ENCODE measurements around the gene BMPR1A. TPM values are rescaled to one million over a fixed set of nuclear protein-coding genes. Genes with fewer than 3 reads are reported as not detected.

BMPR1A gene
- total and polyA plus RNA-seq, 10 of the 15 experiments (the other 5 are each of a cell fraction or from before 2014, with no cell fraction given): 2.3 to 22.7 (median 13.1) TPM

DNA sequence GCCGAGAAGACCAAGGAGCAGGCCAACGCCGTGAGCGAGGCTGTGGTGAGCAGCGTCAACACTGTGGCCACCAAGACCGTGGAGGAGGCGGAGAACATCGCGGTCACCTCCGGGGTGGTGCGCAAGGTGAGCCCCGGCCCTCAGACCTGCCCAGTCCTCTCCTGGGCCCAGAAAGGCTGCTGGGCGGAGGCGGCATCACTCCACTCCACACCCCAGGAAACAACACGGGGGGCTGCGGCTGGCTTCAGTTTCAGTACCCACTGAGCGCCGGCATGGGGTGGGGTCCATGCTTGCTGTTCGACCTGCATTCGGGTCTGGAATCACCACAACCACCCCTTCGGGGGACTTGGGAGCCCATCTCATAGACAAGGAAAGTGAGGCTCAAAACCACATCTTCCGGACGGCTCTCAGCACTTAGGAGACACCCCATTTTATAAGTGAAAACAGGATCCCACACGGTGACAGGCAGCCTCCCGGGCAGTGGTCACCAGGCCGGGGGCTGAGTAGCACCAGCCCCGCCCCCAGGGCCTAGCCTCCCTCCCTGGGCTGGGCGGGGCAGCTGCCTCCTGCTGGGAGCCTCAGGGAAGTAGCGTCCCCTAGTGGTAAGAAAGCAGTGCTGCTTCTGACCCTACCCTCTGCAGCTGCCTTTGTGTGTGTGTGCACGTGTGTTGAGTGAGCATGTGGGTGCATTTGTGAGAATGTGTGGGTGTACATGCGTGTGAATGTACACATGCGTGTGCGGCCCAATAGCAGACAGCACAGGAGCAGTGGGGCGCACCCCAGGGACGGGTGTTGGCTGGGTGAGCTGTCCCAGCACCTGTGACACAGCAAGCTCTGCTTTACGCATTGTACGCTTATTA is 203.8 kb downstream of the BMPR1A start (continued):
- TF ChIP-seq TCF12 (IDR thresholded peaks at IDR 0.05; ENCODE audit: low read depth, low read length): peak; percentile 90
- TF ChIP-seq ZSCAN29 (IDR thresholded peaks at IDR 0.05): no peak
- TF ChIP-seq SREBF1 (IDR thresholded peaks at IDR 0.05; ENCODE audit: low read length): no peak
- peak; percentile 72 for TF ChIP-seq RAD21 (IDR thresholded peaks at IDR 0.05; ENCODE audit: insufficient read depth, low read depth, low read length)
- no peak for TF ChIP-seq ZNF217 (IDR thresholded peaks at IDR 0.05)
- no peak for TF ChIP-seq CHD1 (IDR thresholded peaks at IDR 0.05; ENCODE audit: low read depth, low read length)
- no peak for TF ChIP-seq EZH2 (IDR thresholded peaks at IDR 0.05; ENCODE audit: borderline replicate concordance, control insufficient read depth, low read depth, low read length)
- peak; percentile 67; the same call in 1 of the 2 replicates for TF ChIP-seq SMARCA5 (IDR thresholded peaks at IDR 0.05)
- TF ChIP-seq, protein P1, sequence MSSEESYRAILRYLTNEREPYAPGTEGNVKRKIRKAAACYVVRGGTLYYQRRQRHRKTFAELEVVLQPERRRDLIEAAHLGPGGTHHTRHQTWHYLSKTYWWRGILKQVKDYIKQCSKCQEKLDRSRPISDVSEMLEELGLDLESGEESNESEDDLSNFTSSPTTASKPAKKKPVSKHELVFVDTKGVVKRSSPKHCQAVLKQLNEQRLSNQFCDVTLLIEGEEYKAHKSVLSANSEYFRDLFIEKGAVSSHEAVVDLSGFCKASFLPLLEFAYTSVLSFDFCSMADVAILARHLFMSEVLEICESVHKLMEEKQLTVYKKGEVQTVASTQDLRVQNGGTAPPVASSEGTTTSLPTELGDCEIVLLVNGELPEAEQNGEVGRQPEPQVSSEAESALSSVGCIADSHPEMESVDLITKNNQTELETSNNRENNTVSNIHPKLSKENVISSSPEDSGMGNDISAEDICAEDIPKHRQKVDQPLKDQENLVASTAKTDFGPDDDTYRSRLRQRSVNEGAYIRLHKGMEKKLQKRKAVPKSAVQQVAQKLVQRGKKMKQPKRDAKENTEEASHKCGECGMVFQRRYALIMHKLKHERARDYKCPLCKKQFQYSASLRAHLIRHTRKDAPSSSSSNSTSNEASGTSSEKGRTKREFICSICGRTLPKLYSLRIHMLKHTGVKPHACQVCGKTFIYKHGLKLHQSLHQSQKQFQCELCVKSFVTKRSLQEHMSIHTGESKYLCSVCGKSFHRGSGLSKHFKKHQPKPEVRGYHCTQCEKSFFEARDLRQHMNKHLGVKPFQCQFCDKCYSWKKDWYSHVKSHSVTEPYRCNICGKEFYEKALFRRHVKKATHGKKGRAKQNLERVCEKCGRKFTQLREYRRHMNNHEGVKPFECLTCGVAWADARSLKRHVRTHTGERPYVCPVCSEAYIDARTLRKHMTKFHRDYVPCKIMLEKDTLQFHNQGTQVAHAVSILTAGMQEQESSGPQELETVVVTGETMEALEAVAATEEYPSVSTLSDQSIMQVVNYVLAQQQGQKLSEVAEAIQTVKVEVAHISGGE (CRISPR knock-in tag; IDR thresholded peaks at IDR 0.05): no peak
- no peak for TF ChIP-seq EP300 (IDR thresholded peaks at IDR 0.05; ENCODE audit: borderline replicate concordance in 1 of 2, control insufficient read depth in 1 of 2, low read depth in 2 of 2, low read length in 2 of 2)
- TF ChIP-seq, protein P2, sequence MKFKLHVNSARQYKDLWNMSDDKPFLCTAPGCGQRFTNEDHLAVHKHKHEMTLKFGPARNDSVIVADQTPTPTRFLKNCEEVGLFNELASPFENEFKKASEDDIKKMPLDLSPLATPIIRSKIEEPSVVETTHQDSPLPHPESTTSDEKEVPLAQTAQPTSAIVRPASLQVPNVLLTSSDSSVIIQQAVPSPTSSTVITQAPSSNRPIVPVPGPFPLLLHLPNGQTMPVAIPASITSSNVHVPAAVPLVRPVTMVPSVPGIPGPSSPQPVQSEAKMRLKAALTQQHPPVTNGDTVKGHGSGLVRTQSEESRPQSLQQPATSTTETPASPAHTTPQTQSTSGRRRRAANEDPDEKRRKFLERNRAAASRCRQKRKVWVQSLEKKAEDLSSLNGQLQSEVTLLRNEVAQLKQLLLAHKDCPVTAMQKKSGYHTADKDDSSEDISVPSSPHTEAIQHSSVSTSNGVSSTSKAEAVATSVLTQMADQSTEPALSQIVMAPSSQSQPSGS (IDR thresholded peaks at IDR 0.05; ENCODE audit: low read length): no peak
- TF ChIP-seq HCFC1 (IDR thresholded peaks at IDR 0.05; ENCODE audit: low read length): 0 out of 2 replicates have a peak, but pooled peaks have one; percentile 13
- 0 out of 2 replicates have a peak, but pooled peaks have one; percentile 26 for TF ChIP-seq DPF2 (IDR thresholded peaks at IDR 0.05)
- no peak for TF ChIP-seq ETV6 (conservative IDR thresholded peaks at IDR 0.05 in 1 of 2, IDR thresholded peaks at IDR 0.05 in 1 of 2; ENCODE audit: borderline replicate concordance in 1 of 2, low read depth in 1 of 2)
- no peak for TF ChIP-seq ZNF24 (IDR thresholded peaks at IDR 0.05)
- TF ChIP-seq, protein P3, sequence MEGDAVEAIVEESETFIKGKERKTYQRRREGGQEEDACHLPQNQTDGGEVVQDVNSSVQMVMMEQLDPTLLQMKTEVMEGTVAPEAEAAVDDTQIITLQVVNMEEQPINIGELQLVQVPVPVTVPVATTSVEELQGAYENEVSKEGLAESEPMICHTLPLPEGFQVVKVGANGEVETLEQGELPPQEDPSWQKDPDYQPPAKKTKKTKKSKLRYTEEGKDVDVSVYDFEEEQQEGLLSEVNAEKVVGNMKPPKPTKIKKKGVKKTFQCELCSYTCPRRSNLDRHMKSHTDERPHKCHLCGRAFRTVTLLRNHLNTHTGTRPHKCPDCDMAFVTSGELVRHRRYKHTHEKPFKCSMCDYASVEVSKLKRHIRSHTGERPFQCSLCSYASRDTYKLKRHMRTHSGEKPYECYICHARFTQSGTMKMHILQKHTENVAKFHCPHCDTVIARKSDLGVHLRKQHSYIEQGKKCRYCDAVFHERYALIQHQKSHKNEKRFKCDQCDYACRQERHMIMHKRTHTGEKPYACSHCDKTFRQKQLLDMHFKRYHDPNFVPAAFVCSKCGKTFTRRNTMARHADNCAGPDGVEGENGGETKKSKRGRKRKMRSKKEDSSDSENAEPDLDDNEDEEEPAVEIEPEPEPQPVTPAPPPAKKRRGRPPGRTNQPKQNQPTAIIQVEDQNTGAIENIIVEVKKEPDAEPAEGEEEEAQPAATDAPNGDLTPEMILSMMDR (IDR thresholded peaks at IDR 0.05 in 2 of 3, conservative IDR thresholded peaks at IDR 0.05 in 1 of 3; ENCODE audit: control insufficient read depth in 2 of 3, extremely low read depth in 1 of 3, insufficient read depth in 1 of 3, low read depth in 3 of 3, low read length in 3 of 3): peak; percentile 95 to 99 (median 97)
- no peak for TF ChIP-seq MTA2 (IDR thresholded peaks at IDR 0.05; ENCODE audit: low read depth)
- TF ChIP-seq FOXM1 (IDR thresholded peaks at IDR 0.05; ENCODE audit: low read depth, low read length): no peak
- TF ChIP-seq ZNF622 (IDR thresholded peaks at IDR 0.05): no peak
- TF ChIP-seq TAF1 (IDR thresholded peaks at IDR 0.05; ENCODE audit: borderline replicate concordance, low read depth, low read length): no peak

Measured in GM12878 (cell line).